ENCODE measurements around the gene SLC25A39.
"Not testable (repeated sequence)": the region's sequence is repeated elsewhere in the genome, so short reads cannot be mapped to it uniquely, and the experiment has no call there.

Gene SLC25A39

DNA sequence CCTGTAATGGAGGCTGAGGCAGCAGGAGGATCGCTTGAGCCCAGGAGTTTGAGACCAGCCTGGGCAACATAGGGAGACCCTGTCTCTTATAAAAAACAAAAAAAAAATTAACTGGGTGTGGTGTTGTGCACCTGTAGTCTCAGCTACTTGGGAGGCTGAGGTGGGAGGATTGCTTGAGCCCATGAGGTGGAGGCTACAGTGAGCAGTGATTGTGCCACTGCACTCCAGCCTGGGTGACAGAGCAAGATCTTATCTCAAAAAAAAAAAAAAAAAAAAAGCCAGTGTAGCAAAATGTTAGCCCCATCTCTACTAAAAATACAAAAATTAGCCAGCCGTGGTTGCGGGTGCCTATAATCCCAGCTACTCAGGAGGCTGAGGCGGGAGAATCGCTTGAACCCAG, 5.6 kb upstream of the SLC25A39 start:
- H3K27me3 Mint-ChIP-seq, H3K4me3 Mint-ChIP-seq, H3K9me3 Mint-ChIP-seq, ATAC-seq, H3K27ac Mint-ChIP-seq, DNase-seq: not testable (repeated sequence)
- H3K4me1 Mint-ChIP-seq: peaks cover 21% of the 10 kb centered on the region

GRCh38 chr17:44329516-44329915, 4.9 kb upstream of the SLC25A39 start:
- not testable (repeated sequence) for H3K4me3 Mint-ChIP-seq, ATAC-seq, DNase-seq, H3K27ac Mint-ChIP-seq, H3K27me3 Mint-ChIP-seq, H3K9me3 Mint-ChIP-seq
- H3K4me1 Mint-ChIP-seq: peaks cover 22% of the 10 kb centered on the region

DNA sequence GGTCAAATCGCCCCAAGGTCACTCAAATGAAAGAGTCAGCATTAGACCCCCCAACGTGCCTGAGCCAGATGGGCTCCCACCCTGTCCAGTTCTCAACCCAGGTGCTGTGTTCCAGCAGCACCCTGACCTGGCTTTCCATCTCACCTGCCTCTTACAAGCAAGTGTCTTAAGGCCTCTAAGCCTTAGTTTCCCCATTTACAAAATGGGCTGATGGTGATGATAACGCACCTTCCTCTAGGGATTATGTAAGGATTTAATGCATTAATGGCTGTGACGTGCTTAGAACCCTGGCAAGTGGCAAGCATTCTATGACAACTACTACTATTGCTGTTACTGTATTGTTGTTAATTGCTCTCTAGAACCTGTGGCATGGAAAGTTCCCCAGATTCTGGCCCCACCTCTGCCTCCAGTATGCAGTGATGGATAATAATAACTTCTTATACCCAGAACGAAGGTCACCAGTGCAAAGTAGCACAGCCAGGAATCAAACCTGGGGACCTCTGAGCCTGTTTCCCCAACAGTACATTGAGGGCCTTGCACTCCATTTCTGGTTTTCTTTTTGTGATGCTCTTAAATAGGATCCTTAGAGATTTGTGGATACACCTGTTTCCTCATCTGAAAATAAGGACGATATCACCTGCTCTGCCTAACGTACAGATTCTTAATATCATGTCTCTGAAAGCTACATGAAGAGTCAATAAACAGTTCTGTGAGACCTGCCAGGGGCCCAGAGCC, 3.3 kb upstream of the SLC25A39 start:
- H3K4me3 Mint-ChIP-seq: peak overlapping the region; percentile 12 to 26
- peaks cover 37% of the 10 kb centered on the region for H3K4me1 Mint-ChIP-seq
- H3K27ac Mint-ChIP-seq: no peak overlapping the region
- no peaks in the 10 kb centered on the region for H3K27me3 Mint-ChIP-seq
- DNase-seq (no peak), ATAC-seq (no peak)
- no peaks in the 10 kb centered on the region for H3K9me3 Mint-ChIP-seq

DNA sequence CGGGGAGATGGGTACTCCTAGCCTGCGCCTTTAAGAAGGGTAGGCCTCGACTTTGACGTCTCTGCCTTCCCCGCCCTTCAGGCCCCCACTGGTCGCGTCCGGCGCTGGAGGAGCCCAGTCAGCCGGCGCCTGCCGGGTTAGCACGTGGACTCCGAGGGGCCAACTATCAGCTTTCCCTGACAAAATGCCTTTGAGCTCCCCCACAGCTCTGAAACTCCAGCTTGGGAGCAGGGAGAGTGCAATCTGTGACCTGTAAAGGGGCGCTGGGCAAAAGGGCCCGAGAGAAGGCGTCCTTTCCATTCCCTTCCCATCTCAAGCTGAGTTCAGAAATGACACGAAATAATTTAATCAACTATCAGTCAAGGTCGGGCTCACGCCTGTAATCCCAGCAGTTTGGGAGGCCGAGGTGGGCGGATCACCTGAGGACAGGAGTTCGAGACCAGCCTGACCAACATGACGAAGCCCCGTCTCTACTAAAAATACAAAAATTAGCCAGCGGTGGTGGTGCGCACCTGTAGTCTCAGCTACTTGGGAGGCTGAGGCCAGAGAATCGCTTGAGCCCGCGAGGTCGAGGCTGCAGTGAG, 2.3 kb upstream of the SLC25A39 start:
- Mint-ChIP-seq H3K27ac (peak overlapping the region in 1 of 2 donors; percentile 59), H3K4me3 (peak overlapping the region; percentile 79 to 85), H3K9me3 (no peaks in the 10 kb centered on the region), H3K27me3 (no peaks in the 10 kb centered on the region), H3K4me1 (peaks cover 46% of the 10 kb centered on the region)
- peak; percentile 92 to 97 for DNase-seq
- peak; percentile 81 for ATAC-seq

- H3K9me3 Mint-ChIP-seq: no peaks in the 10 kb centered on the region
- ATAC-seq: peak; percentile 0
- peak overlapping the region; percentile 48 to 62 for H3K27ac Mint-ChIP-seq
- DNase-seq: no peak
- H3K27me3 Mint-ChIP-seq: no peaks in the 10 kb centered on the region
- peak overlapping the region; percentile 87 to 97 for H3K4me3 Mint-ChIP-seq
- H3K4me1 Mint-ChIP-seq: peaks cover 37% of the 10 kb centered on the region
Measured at GRCh38 chr17:44324092-44324570, 492 bp downstream of the SLC25A39 start.

DNA sequence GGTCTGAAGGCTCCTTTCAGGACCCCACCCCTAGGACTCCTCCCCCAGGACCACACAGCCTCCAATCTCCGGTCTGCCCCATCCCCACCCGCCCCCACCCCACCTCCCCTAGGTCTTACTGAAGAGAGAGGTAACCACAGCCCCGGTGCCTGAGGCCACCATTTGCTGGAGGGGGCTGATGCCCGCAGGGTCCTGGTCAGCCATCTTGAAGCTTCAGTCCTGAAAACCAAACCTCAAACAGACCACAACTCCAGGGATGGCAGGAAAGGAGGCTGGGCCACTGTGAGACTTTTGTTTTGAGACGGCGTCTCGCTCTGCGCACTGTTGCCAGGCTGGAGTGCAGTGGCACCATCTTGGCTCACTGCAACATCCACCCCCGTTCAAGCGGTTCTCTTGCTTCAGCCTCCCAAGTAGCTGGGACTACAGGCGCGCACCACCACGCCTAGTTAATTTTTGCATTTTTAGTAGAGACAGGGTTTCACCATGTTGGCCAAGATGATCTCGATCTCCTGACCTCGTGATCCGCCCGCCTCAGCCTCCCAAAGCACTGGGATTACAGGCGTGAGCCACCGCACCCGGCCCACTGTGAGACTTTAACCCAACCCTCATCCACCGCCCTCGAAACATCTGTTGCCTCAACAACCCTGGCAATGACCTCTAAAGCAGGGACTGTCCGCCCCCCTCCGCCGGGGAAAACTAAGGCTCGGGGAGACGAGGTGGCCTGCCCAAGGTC, 1.1 kb downstream of the SLC25A39 start:
- DNase-seq: no peak
- Mint-ChIP-seq H3K9me3 (no peaks in the 10 kb centered on the region), H3K4me1 (peaks cover 37% of the 10 kb centered on the region), H3K4me3 (peak overlapping the region; percentile 87 to 97), H3K27me3 (no peaks in the 10 kb centered on the region), H3K27ac (peak overlapping the region in 1 of 2 donors; percentile 48)
- no peak for ATAC-seq

DNA sequence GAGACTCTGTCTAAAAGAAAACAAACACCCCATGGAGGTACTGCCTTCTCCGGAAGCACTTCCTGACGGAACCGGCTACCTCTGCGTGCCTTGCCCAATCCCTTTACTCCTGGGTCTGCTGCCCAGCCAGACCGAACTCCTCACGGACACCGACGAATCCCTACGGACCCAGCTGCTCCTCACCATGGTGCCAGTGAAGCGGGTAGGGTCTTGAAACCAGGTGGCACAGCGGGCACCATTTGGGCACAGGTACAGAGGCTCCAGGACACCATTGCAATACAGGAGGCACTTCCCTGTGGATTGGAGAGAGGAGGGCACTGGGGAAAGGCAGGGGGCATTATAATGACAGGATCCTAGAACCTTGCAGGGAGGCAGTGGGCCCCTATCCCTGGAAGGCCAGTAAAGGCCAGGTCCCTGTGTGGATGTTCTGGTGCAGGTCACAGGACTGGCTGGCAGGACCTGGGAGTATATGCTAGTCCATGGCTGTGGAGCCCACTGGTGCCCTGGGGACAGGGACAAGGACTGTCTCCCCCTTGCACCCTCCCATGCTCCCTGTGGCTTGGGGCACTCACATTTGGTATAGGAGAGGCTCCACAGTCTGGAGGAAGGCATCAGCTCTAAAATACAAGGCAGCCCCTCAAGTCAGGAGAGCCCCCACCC, 2.3 kb downstream of the SLC25A39 start:
- no peaks in the 10 kb centered on the region for H3K9me3 Mint-ChIP-seq
- peaks cover 37% of the 10 kb centered on the region for H3K4me1 Mint-ChIP-seq
- ATAC-seq: no peak
- no peak overlapping the region for H3K27ac Mint-ChIP-seq
- peak overlapping the region in 1 of 2 donors; percentile 5 for H3K4me3 Mint-ChIP-seq
- peaks cover 10% of the 10 kb centered on the region for H3K27me3 Mint-ChIP-seq
- no peak for DNase-seq

DNA sequence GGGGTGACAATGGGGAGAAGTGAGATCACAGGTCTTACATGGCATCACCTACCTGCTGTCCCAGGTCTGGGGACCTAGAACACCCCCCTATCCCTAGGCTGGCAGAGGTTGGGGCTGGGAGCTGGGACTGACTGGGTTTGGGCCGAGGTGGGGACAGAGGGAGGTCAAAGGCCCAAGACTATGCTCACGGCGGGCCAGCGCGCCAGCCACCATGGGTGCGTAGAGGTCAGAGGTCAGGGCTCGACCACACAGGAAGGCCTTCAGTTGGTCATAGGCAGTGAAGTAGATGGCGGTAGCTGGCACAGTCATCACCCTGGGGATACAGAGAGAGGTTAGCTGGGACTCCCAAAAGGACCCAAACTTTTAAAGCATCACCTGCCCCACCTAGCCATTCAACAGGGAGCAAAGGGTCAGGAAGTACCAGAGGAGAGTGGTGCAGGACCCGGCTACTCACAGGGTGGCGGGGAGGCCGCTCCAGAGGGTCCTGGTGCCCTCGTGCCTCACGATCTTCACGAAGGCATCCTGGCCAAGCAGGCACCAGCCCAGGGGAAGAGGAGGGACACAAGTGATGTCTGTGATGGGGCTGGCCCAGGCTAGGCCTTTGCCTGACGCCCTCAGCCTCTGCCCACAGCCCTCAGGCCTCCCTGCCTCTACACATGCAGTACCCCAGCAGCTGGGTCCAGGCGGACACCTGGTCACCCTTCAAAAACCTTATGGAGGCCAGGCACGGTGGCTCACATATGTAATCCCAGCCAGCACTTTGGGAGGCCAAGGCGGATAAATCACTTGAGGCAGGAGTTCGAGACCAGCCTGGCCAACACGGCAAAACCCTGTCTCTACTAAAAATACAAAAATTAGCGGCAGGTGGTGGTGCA, 3.1 kb downstream of the SLC25A39 start:
- H3K27me3 Mint-ChIP-seq: peaks cover 19% of the 10 kb centered on the region
- no peak overlapping the region for H3K27ac Mint-ChIP-seq
- ATAC-seq: no peak
- H3K4me3 Mint-ChIP-seq: no peak overlapping the region
- no peaks in the 10 kb centered on the region for H3K9me3 Mint-ChIP-seq
- no peak for DNase-seq
- H3K4me1 Mint-ChIP-seq: peaks cover 33% of the 10 kb centered on the region

GRCh38 chr17:44320066-44320465, 4.6 kb downstream of the SLC25A39 start:
- ATAC-seq (no peak), DNase-seq (no peak)
- Mint-ChIP-seq H3K27me3 (peaks cover 33% of the 10 kb centered on the region), H3K4me3 (no peak overlapping the region), H3K4me1 (peaks cover 37% of the 10 kb centered on the region), H3K9me3 (no peaks in the 10 kb centered on the region), H3K27ac (no peak overlapping the region)

- no peaks in the 10 kb centered on the region for H3K9me3 Mint-ChIP-seq
- ATAC-seq: no peak
- peak overlapping the region in 1 of 2 donors; percentile 88 for H3K27ac Mint-ChIP-seq
- no peak for DNase-seq
- no peak overlapping the region for H3K4me3 Mint-ChIP-seq
- H3K27me3 Mint-ChIP-seq: peaks cover 51% of the 10 kb centered on the region
- peaks cover 27% of the 10 kb centered on the region for H3K4me1 Mint-ChIP-seq
Measured at GRCh38 chr17:44318077-44318892, 6.3 kb downstream of the SLC25A39 start.

- Mint-ChIP-seq H3K9me3 (no peaks in the 10 kb centered on the region), H3K27me3 (peaks cover 58% of the 10 kb centered on the region), H3K27ac (no peak overlapping the region), H3K4me3 (no peak overlapping the region), H3K4me1 (peaks cover 19% of the 10 kb centered on the region)
- ATAC-seq (no peak), DNase-seq (no peak)
Measured at GRCh38 chr17:44317545-44317944, 7.1 kb downstream of the SLC25A39 start.

GRCh38 chr17:44315760-44316731, 8.6 kb downstream of the SLC25A39 start:
- ATAC-seq (no peak), DNase-seq (no peak)
- Mint-ChIP-seq H3K27me3 (peaks cover 66% of the 10 kb centered on the region), H3K9me3 (no peaks in the 10 kb centered on the region), H3K4me1 (peaks cover 13% of the 10 kb centered on the region), H3K4me3 (peak overlapping the region; percentile 82 to 83), H3K27ac (peak overlapping the region in 1 of 2 donors; percentile 27)
